ENCODE measurements around the gene DNAL1.

DNAL1 gene

GRCh38 chr14:73720636-73721035, 75.8 kb downstream of the DNAL1 start:
- TF ChIP-seq, protein P1, sequence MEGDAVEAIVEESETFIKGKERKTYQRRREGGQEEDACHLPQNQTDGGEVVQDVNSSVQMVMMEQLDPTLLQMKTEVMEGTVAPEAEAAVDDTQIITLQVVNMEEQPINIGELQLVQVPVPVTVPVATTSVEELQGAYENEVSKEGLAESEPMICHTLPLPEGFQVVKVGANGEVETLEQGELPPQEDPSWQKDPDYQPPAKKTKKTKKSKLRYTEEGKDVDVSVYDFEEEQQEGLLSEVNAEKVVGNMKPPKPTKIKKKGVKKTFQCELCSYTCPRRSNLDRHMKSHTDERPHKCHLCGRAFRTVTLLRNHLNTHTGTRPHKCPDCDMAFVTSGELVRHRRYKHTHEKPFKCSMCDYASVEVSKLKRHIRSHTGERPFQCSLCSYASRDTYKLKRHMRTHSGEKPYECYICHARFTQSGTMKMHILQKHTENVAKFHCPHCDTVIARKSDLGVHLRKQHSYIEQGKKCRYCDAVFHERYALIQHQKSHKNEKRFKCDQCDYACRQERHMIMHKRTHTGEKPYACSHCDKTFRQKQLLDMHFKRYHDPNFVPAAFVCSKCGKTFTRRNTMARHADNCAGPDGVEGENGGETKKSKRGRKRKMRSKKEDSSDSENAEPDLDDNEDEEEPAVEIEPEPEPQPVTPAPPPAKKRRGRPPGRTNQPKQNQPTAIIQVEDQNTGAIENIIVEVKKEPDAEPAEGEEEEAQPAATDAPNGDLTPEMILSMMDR (IDR thresholded peaks at IDR 0.05; ENCODE audit: insufficient read depth, low read length, missing control alignments), result no peak
- CTCF ChIA-PET, result interaction anchor here (1.8 kb wide), 1 partner anchor 8 kb away, joined by 12 read pairs; no protein-coding TSS in a partner anchor
- POLR2A ChIA-PET, result no interaction called here
- no peak overlapping the region for H3K4me3 ChIP-seq (ENCODE audit: low read depth, low read length)
- no peak for DNase-seq (ENCODE audit: low read depth, low spot score)

DNA sequence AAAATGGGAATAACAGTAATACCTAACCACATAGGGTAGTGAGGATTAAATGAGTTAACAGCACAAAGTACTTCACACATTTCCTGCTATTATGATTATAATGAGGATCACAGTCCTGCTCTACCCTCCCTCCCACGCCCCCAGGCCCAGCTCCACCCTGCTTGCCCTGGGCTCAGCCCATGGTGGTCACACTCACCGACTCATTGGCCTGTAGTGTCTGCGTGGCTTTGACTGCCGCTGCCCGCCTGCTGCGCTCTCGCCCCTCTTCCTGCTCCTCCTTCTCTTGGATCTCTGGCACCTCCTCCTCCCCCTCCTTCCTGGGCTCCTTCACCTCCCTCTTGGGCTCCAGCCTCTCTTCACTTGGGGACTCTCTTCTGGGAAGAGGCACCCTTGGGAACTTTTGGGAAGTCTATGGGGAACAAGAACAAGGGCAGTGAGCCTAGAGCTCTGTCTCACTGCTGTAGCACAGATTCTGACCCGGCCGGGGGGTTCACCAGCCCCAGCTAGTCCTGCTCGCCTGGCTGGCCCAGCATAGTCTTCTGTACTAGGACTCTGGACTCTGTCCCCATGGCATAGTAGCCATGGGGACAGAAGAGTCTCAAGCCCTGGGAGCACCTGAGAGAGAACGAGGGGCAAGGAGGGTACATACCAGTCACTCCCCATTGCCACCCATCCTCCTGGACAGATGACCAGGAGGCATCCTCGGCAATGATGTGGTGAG, 76.5 kb downstream of the DNAL1 start:
- TF ChIP-seq, protein P1 (IDR thresholded peaks at IDR 0.05; ENCODE audit: insufficient read depth, low read length, missing control alignments), result no peak
- DNase-seq (ENCODE audit: low read depth, low spot score), result no peak
- no peak overlapping the region for H3K4me3 ChIP-seq (ENCODE audit: low read depth, low read length)
- ChIA-PET POLR2A (interaction anchor here (0.6 kb wide), 1 partner anchor 35 kb away, joined by 3 read pairs; no protein-coding TSS in a partner anchor), CTCF (interaction anchor here (1.3 to 10.5 kb wide), 2 partner anchors 106 to 211 kb away, joined by 3 to 173 read pairs; no protein-coding TSS in a partner anchor)

- DNase-seq (ENCODE audit: low read depth, low spot score), result no peak
- ChIA-PET POLR2A (no interaction called here), CTCF (interaction anchor here (1.0 to 10.5 kb wide), 6 partner anchors 10 to 213 kb away, joined by 3 to 173 read pairs (median 5); no protein-coding TSS in a partner anchor)
- H3K4me3 ChIP-seq (ENCODE audit: low read depth, low read length), result no peak overlapping the region
- TF ChIP-seq, protein P1 (IDR thresholded peaks at IDR 0.05; ENCODE audit: insufficient read depth, low read length, missing control alignments), result no peak
Measured at GRCh38 chr14:73722581-73722980, 77.8 kb downstream of the DNAL1 start.

GRCh38 chr14:73723406-73723796, 78.6 kb downstream of the DNAL1 start:
- TF ChIP-seq, protein P1 (IDR thresholded peaks at IDR 0.05; ENCODE audit: insufficient read depth, low read length, missing control alignments), result no peak
- DNase-seq (ENCODE audit: low read depth, low spot score), result no peak
- POLR2A ChIA-PET, result no interaction called here
- CTCF ChIA-PET, result interaction anchor here (0.7 to 10.5 kb wide), 15 partner anchors 9 to 144 kb away, joined by 3 to 173 read pairs (median 4); partner anchors contain the start of gene PTGR2
- no peak overlapping the region for H3K4me3 ChIP-seq (ENCODE audit: low read depth, low read length)

DNA sequence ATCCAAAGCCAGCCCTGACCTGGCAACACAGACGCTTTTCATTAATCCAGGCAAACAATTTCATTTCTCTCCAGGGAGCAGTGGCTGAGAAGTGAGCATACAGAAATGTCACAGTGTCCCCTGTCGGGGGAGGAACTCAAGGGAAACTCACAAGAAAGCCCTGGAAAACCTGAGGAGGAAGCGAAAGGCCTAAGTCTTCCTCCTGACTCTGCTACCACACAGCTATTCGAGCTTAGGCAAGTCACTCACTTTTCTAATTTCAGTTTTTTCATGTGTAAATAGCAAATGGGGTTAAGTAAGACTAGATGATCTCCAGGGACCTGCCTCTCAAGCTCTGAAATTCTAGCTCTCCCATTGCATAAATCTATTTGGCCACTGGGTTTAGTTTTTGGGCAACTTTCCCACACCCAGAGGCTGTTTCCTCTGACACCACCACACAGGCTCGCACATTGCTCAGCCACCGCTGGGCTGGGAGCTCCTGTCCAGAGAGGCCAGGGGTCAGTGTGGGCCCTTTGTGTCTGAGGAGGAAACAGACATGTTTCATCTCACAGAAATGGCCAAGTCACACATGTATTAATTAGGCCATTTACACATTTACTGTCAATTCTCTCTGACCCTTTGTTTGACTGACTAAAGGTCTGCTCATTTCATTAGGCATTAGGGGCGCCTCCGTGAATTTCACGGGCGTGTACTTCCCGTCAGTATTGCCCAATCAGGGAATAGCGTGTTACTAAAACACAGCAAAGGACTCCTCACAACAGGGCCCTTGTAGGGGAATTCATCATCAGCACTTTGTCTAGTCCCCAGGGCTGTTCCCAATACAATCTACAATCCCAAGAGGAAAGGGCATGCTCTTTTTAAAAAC, 79.2 kb downstream of the DNAL1 start:
- DNase-seq (ENCODE audit: low read depth, low spot score), result peak; percentile 91
- ChIA-PET POLR2A (interaction anchor here (0.5 kb wide), 1 partner anchor 122 kb away, joined by 4 read pairs; no protein-coding TSS in a partner anchor), CTCF (interaction anchor here (0.7 to 10.5 kb wide), 17 partner anchors 8 to 144 kb away, joined by 3 to 173 read pairs (median 4); partner anchors contain the start of gene PTGR2)
- no peak overlapping the region for H3K4me3 ChIP-seq (ENCODE audit: low read depth, low read length)
- TF ChIP-seq, protein P1 (IDR thresholded peaks at IDR 0.05; ENCODE audit: insufficient read depth, low read length, missing control alignments), result no peak
